NCI-H774 (cell line): ENCODE measurements around the gene SNRPA1.

Experiments used
- DNase-seq: peaks from one replicate; lab custom pipeline; 2025; lab: John Stamatoyannopoulos, UW

SNRPA1 gene

GRCh38 chr15:101318839-101319238, 23.8 kb upstream of the SNRPA1 start:
- no peak for DNase-seq

GRCh38 chr15:101318147-101318819, 23.2 kb upstream of the SNRPA1 start:
- DNase-seq = no peak

GRCh38 chr15:101317336-101317872, 22.4 kb upstream of the SNRPA1 start:
- DNase-seq = no peak

GRCh38 chr15:101316529-101316928, 21.5 kb upstream of the SNRPA1 start:
- DNase-seq = no peak

- no peak for DNase-seq
Measured at GRCh38 chr15:101315736-101316135, 20.7 kb upstream of the SNRPA1 start.

GRCh38 chr15:101314336-101315125, 19.5 kb upstream of the SNRPA1 start:
- DNase-seq = no peak

GRCh38 chr15:101313041-101313761, 18.2 kb upstream of the SNRPA1 start:
- no peak for DNase-seq

GRCh38 chr15:101310508-101310907, 15.5 kb upstream of the SNRPA1 start:
- DNase-seq = no peak

- DNase-seq = no peak
Measured at GRCh38 chr15:101310161-101310480, 15.1 kb upstream of the SNRPA1 start.

GRCh38 chr15:101309436-101310160, 14.6 kb upstream of the SNRPA1 start:
- DNase-seq = no peak

GRCh38 chr15:101308604-101309435, 13.8 kb upstream of the SNRPA1 start:
- no peak for DNase-seq

- DNase-seq = no peak
Measured at GRCh38 chr15:101307897-101308603, 13.0 kb upstream of the SNRPA1 start.

GRCh38 chr15:101307048-101307896, 12.2 kb upstream of the SNRPA1 start:
- no peak for DNase-seq

- DNase-seq = no peak
Measured at GRCh38 chr15:101306341-101307047, 11.4 kb upstream of the SNRPA1 start.

- no peak for DNase-seq
Measured at GRCh38 chr15:101305820-101306255, 10.8 kb upstream of the SNRPA1 start.

GRCh38 chr15:101303408-101303807, 8.4 kb upstream of the SNRPA1 start:
- DNase-seq = no peak

- no peak for DNase-seq
Measured at GRCh38 chr15:101296418-101297405, 1.7 kb upstream of the SNRPA1 start.
